ENCODE results near the gene FOXN3.

Gene FOXN3

GRCh38 chr14:89393222-89393745, 23.7 kb downstream of the FOXN3 start:
- intact Hi-C loops (cut with DNase I): no loop called here
- DNase-seq: peak in 1 of 42 donors; percentile 2

GRCh38 chr14:89392181-89392580, 24.9 kb downstream of the FOXN3 start:
- intact Hi-C loops (cut with DNase I): no loop called here
- peak in 1 of 42 donors; percentile 0 for DNase-seq

GRCh38 chr14:89391556-89391955, 25.5 kb downstream of the FOXN3 start:
- intact Hi-C loops (cut with DNase I): no loop called here

GRCh38 chr14:89391123-89391522, 25.9 kb downstream of the FOXN3 start:
- DNase-seq: no peak
- intact Hi-C loops (cut with DNase I): no loop called here

More at GRCh38 chr14:89391556-89391955, 25.5 kb downstream of the FOXN3 start:
- DNase-seq: peak in 1 of 42 donors; percentile 4

- peak in 4 of 42 donors; percentile 17 to 50 (median 24) for DNase-seq
- intact Hi-C loops (cut with DNase I): no loop called here
These were observed 28.2 kb downstream of the FOXN3 start for GRCh38 chr14:89388853-89389252.

- peak in 1 of 42 donors; percentile 4 for DNase-seq
- intact Hi-C loops (cut with DNase I): no loop called here
These were observed 28.9 kb downstream of the FOXN3 start for GRCh38 chr14:89387922-89388685.

- no peak for DNase-seq
- intact Hi-C loops (cut with DNase I): no loop called here
These were observed 30.7 kb downstream of the FOXN3 start for GRCh38 chr14:89386212-89386886.

- intact Hi-C loops (cut with DNase I): no loop called here
- DNase-seq: no peak
These were observed 32.4 kb downstream of the FOXN3 start for GRCh38 chr14:89384636-89385035.

- peak in 1 of 42 donors; percentile 33 for DNase-seq
- intact Hi-C loops (cut with DNase I): no loop called here
These were observed 33.0 kb downstream of the FOXN3 start for GRCh38 chr14:89384023-89384422.

- intact Hi-C loops (cut with DNase I): no loop called here
- DNase-seq: no peak
These were observed 33.9 kb downstream of the FOXN3 start for GRCh38 chr14:89382901-89383845.

GRCh38 chr14:89382487-89382886, 34.5 kb downstream of the FOXN3 start:
- intact Hi-C loops (cut with DNase I): no loop called here
- peak in 1 of 42 donors; percentile 9 for DNase-seq

GRCh38 chr14:89379891-89380820, 36.9 kb downstream of the FOXN3 start:
- intact Hi-C loops (cut with DNase I): no loop called here
- DNase-seq: peak in 1 of 42 donors; percentile 19

- intact Hi-C loops (cut with DNase I): no loop called here
- DNase-seq: peak in 1 of 42 donors; percentile 18
These were observed 38.0 kb downstream of the FOXN3 start for GRCh38 chr14:89379006-89379405.

GRCh38 chr14:89378119-89378518, 38.9 kb downstream of the FOXN3 start:
- intact Hi-C loops (cut with DNase I): no loop called here
- peak in 9 of 42 donors; percentile 18 to 52 (median 37) for DNase-seq

- intact Hi-C loops (cut with DNase I): no loop called here
- DNase-seq: no peak
These were observed 39.5 kb downstream of the FOXN3 start for GRCh38 chr14:89377544-89377943.

GRCh38 chr14:89374908-89375307, 42.1 kb downstream of the FOXN3 start:
- DNase-seq: peak in 1 of 42 donors; percentile 0
- intact Hi-C loops (cut with DNase I): no loop called here

- intact Hi-C loops (cut with DNase I): no loop called here
- no peak for DNase-seq
These were observed 43.8 kb downstream of the FOXN3 start for GRCh38 chr14:89373185-89373584.

GRCh38 chr14:89372512-89372883, 44.5 kb downstream of the FOXN3 start:
- no peak for DNase-seq
- intact Hi-C loops (cut with DNase I): no loop called here
